Measurements from ENCODE around the gene EYS.
"Not testable (repeated sequence)": the region's sequence is repeated elsewhere in the genome, so short reads cannot be mapped to it uniquely, and the experiment has no call there.

The EYS gene

DNA sequence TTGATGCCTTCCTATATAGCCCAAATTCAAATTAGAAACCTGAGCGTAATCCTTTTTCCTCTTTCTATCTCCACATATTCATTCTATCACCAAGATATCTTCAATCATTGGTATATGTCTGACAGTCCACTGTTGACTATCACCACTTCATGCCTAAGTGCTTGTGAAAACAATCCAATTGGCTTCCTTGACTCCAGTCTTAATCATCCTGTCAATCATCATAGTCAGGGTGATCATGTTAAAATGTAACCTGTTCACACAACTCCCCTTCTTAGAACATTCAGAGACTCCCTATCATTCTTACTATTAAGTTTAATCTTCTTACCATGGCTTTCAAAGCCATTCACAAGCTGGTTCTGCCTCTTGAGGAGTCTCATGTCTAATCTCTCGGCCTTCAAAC is 1454.8 kb downstream of the EYS start:
- no peak for DNase-seq (ENCODE audit: low spot score)

DNA sequence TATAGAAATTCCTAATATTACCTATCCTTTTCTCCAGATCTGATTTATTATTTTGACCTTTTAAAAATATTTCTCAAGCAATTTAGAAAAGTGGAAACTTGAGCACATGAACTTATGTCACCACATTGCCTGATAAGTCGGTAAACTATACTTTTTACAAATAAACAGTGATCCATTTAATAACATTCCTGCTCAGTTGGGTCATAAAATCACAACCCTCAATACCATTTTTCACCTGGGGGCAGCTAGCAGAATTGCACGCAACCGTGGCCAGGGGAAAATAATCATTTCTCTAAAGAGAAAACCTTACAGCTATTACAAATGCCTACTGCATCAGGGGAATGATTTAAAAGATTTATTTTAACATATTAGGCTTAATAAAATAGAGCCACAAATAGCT is 1456.9 kb downstream of the EYS start:
- DNase-seq (ENCODE audit: low spot score) = no peak

DNA sequence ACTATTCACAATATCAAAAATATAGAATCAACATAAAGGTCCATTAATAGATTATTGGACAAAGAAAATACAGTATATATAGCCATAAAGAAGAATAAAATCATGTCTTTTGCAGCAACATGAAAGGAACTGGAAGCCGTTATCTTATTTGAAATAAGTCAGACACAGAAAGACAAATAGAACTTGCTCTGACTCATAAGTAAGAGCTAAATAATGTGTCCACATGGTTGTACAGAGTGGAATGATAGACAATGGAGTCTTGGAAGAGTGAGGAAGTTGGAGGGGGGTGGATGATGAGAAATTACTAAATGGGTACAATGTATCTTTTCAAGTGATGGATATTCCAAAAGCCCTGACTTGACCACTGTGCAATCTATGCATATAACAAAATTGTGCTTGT is 1457.9 kb downstream of the EYS start:
- DNase-seq (ENCODE audit: low spot score) = no peak

DNA sequence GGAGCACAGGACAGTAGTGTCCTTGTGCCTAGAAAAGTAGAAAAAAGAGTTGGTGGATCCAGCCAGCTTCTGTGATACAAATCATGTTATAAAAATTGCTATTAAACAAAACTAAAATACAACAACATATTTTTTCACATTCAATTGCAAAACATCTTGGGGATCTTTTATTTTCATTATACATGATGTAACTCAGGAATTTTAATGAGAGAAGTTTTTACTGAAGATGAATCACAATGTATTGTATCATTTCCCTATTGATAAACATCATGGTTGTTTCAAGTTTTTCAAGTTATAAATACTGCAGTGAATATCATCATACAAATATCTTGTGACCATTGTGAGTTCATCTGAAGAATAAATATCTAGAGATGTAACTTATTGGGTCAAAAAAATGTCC is 1463.4 kb downstream of the EYS start:
- DNase-seq (ENCODE audit: low spot score) = no peak

GRCh38 chr6:64238908-64239307 is 1468.1 kb downstream of the EYS start:
- not testable (repeated sequence) for DNase-seq (ENCODE audit: low spot score)

DNA sequence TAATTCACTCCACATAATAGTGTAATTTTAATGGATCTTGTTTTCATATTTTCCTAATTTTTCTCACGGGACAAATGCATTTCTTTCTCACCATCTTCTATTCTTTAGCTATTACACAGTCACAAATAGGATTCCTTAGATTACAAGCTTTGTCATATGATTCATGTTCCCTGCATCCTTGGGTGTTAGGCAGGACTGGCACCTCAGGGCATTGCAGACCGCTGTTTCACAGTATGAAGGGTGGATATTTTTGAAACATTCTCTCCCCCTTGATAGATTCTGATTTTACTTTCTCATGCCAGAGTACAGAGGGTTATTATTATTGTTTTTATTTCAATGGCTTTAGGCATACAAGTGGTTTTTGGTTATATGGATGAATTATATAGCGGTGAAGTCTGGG is 1469.0 kb downstream of the EYS start:
- no peak for DNase-seq (ENCODE audit: low spot score)

- DNase-seq (ENCODE audit: low spot score) = no peak
Measured at GRCh38 chr6:64233746-64234145, 1473.3 kb downstream of the EYS start.

GRCh38 chr6:64231928-64232327 is 1475.1 kb downstream of the EYS start:
- no peak for DNase-seq (ENCODE audit: low spot score)

- DNase-seq (ENCODE audit: low spot score) = no peak
Measured at GRCh38 chr6:64230530-64230929, 1476.5 kb downstream of the EYS start.

DNA sequence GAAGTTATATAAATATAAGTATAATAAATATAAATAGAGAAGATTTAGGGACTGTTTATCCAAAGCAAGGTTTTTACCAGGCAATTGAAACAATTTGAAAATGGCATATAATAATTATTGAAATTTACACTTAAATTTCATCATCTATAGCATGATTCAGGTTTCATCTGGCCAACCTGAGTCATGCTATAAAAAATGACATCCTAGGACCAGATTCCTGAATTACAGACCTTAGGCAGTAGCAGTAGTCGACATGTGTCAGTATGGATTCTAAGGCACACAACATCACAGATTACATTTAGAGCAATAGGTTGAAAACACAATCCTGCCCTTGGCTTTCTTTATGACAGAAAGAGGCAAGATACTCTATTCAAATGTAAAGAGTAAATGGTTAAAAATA is 1479.2 kb downstream of the EYS start:
- no peak for DNase-seq (ENCODE audit: low spot score)

- DNase-seq (ENCODE audit: low spot score) = no peak
Measured at GRCh38 chr6:64225503-64225902, 1481.5 kb downstream of the EYS start.

- peak; percentile 39 for DNase-seq (ENCODE audit: low spot score)
Measured at GRCh38 chr6:64224819-64225218, 1482.2 kb downstream of the EYS start.

GRCh38 chr6:64221776-64222175 is 1485.2 kb downstream of the EYS start:
- no peak for DNase-seq (ENCODE audit: low spot score)

DNA sequence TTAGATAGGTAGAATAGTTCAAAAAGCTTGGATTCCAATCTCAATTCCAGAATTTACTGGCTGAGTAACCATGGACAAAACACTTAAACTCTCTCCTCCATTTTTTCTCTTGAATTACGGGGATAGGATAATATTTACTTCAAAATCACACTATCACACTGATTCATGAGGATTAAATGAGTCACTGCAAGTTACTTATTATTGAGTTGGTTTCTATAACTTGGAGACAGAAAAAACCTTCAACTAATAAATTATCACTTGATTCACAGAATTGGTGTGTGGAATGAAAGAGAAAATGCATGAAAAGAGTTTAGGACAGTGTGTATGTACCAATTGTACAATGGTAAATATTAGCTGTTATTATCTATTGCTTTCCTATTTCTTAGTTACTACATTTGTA is 1486.2 kb downstream of the EYS start:
- no peak for DNase-seq (ENCODE audit: low spot score)

DNA sequence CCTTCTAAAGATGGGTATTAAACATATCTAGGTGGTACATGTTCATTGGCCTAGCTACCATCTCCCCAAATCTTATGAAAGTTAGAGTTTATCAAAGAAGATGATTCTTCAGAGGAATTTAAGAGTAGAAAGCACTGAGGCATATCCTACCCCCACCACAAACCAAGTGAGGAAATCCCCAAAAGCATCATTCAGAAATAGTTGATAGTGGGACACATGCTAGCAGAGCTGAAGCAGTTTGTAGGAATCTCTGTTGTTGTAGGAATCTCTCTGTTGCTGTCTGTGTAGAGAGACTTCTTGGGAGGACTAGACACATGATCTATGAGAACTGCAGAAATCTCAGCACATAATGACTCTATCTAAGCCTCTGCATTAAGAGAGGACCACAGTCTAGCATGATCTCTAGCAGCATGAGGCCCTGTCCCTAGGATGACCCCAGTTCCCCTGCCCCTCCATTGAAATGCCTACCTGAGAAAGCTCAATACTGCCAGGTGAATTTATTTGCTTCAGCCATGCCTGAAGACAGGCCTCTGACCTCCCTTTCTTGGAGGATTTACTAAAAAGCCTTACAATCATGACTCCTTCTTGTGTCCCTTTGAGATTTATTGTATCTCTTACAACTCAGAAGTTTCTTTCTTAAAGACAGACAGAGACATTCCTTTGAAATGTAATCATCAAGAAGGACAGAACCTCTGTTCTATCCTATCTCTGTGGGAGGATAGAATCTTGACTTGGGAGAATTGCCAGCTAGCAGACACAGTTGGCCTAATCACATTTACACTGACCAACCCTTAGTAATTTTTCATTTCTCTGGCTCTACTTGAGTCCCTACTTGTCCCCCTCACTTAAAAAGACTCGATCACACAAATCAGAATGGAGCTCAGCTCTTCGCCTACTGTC is 1489.1 kb downstream of the EYS start:
- no peak for DNase-seq (ENCODE audit: low spot score)

DNA sequence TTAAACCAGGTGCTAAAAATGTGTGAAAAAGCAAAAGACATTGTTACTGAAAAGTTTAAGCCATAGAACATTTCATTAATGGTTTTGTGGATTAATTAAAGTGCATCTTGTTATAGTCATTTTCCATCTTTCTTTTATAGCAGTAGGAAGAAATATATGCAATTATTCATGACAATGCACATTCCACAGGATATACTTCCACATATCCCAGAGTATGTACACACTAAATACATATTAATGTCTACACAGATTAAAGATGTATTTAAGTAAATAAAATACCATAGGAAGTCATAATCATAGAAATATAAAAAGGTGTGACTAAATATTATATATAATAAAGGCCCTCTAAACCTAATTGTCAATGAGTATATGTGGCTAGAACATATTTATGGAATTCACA is 1492.7 kb downstream of the EYS start:
- no peak for DNase-seq (ENCODE audit: low spot score)

DNA sequence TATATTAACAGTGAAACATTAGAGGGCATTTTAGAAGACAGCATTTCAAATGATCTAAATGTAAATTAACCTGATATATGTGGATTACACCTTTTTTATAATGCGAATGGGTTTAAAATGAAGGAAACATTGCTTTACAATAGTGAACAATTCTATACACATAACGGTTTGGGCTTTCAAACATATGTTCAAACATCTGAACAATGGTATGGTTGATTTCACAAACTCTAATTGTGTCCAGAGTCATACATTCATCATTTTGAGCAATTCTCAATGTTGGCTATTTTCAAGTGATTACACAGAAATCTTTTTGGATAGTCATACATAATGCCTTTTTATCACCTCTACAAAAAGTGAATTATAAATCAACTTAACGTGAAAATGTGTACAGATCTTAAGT is 1493.3 kb downstream of the EYS start:
- DNase-seq (ENCODE audit: low spot score) = no peak

- no peak for DNase-seq (ENCODE audit: low spot score)
Measured at GRCh38 chr6:64197246-64197645, 1509.8 kb downstream of the EYS start.

DNA sequence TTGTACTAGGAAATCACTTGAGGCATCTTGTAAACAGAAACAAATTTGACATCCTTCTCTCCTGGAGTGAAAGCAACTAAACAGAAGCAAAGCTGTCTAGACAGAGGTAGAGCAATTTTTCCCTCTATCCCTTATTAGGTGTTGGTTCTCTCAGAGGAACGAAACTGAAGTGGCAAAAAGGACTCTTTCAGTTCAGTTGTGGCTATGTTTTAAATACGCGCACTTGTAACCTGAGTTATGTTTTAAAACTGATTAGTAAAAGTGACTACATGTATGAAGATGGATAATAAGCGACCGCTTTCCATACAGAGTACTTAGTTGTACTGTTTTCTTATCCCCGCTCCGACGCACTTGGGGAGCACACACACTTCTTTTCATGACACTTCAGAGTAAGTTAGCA is 1520.4 kb downstream of the EYS start:
- DNase-seq (ENCODE audit: low spot score) = no peak

DNA sequence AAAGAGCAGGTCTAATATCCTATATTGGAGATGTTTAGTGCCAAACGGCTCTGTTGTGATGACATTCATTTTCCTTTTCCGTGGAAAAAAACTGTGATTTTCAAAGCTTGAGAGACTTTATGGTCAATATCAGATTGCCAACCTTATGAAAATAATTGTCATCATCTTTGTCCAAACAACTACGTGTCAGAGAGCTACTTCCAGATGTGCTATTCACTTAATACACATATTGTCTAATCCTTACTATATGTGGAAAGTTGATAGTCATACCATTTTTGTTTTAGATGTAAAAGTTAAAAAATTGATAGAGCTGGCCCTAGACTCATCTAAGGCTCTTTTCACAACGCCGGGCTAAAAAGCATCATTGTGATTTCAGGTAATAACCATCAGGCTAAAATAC is 1521.4 kb downstream of the EYS start:
- no peak for DNase-seq (ENCODE audit: low spot score)

DNA sequence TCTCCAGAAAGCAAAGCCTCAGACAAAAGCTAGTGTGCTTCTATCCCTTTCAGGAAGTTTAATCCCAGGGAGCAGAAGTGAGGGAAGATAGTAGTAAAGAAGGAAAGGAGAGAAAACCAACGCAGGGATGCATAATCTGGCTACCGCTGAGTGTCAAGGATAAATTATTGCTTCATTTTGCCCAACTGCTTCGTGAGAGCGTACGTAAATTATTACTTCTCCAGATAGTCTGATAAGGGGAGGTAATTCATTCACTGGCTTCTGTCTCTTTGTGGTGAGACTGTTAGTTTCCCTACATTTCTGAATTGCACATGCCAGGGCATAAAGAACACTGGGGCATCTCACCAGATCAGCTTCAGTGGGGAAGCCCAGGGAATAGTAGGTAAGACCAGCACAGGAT is 1531.7 kb downstream of the EYS start:
- DNase-seq (ENCODE audit: low spot score) = peak; percentile 18

DNA sequence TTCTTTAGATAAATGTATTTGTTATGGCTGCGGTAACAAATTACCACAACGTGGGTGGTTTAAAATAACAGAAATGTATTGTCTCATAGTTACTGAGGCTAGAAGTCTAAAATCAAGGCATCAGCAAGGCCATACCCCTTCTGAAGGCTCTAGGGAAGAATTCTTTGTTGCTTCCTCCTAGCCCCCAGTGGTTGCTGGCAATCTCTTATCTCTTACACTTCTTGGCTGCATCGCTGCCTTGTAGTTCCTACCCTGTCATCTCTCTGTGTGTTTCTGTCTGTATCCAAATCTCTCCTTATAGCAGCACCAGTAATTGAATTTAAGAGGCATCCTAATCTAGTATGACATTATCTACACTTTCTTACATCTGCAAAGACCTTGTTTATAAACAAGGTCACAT is 1536.7 kb downstream of the EYS start:
- DNase-seq (ENCODE audit: low spot score) = peak; percentile 61

DNA sequence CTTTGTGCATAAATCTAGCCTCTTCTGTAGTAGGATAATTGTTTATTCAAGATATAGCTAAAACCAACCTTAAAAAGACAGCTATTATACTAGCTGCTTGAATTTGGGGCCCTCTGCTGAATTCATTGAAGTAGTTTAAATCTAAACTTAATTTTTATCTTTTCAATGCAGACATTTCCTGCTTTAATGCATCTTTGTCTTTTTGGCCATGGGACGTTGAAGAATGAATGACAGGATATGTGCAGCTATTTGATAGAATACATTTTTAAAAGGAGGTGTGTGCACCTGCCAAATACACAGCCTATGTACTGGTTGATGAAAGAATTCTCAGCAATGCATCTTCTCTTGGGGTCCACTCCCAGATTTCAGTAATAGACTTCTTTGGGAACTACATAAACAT is 1546.5 kb downstream of the EYS start:
- DNase-seq (ENCODE audit: low spot score) = no peak

GRCh38 chr6:64155063-64155462 is 1552.0 kb downstream of the EYS start:
- no peak for DNase-seq (ENCODE audit: low spot score)
